Measurements from ENCODE around the gene CRY1. TPM values are rescaled to one million over a fixed set of nuclear protein-coding genes. Genes with fewer than 3 reads are reported as not detected.
"Not testable (repeated sequence)": the region's sequence is repeated elsewhere in the genome, so short reads cannot be mapped to it uniquely, and the experiment has no call there.

CRY1 gene
- total and polyA plus RNA-seq, 4 experiments from 2014 or later, result 27.6 to 37.3 (median 31.7) TPM

- ChIA-PET CTCF (ENCODE audit: partially characterized antibody) (interaction anchor here (0.9 to 2.4 kb wide), 9 partner anchors 9 to 92 kb away, joined by 3 to 28 read pairs (median 4); partner anchors contain the start of gene CRY1), POLR2A (ENCODE audit: partially characterized antibody) (no interaction called here)
- Histone ChIP-seq H3K4me1 (ENCODE audit: insufficient read depth, low read length) (no peaks in the 10 kb centered on the region), H3K4me3 (ENCODE audit: low read length in 2 of 2) (no peak overlapping the region), H3K9me3 (ENCODE audit: control insufficient read depth in 1 of 2, low read length in 2 of 2) (no peaks in the 10 kb centered on the region), H3K27me3 (ENCODE audit: insufficient read depth, low read length) (no peaks in the 10 kb centered on the region), H3K36me3 (ENCODE audit: insufficient read depth, low read length) (no peaks in the 10 kb centered on the region), H3K27ac (ENCODE audit: low read depth, low read length) (no peak overlapping the region)
- Mint-ChIP-seq H3K9me3 (peaks cover 0 to 3% (median 0%) of the 10 kb centered on the region in 8 donors), H3K4me3 (no peak overlapping the region), H3K27ac (peak overlapping the region in 2 of 7 donors; percentile 9 to 19), H3K27me3 (no peaks in the 10 kb centered on the region), H3K36me3 (peaks cover 24 to 32% of the 10 kb centered on the region in 2 donors), H3K4me1 (peaks cover 0 to 6% (median 4%) of the 10 kb centered on the region in 4 donors)
- intact Hi-C loops (cut with micrococcal nuclease), result no loop called here
- no peak for DNase-seq
Observed at GRCh38 chr12:107012736-107013425, 80.5 kb downstream of the CRY1 start.

- no peaks in the 10 kb centered on the region for H3K4me1 ChIP-seq (ENCODE audit: insufficient read depth, low read length)
- CTCF ChIA-PET (ENCODE audit: partially characterized antibody), result interaction anchor here (1.1 kb wide), 1 partner anchor 12 kb away, joined by 3 read pairs; no protein-coding TSS in a partner anchor
- Mint-ChIP-seq H3K9me3 (peaks cover 0 to 3% (median 0%) of the 10 kb centered on the region in 8 donors), H3K4me3 (no peak overlapping the region), H3K27me3 (no peaks in the 10 kb centered on the region), H3K36me3 (peaks cover 15 to 18% of the 10 kb centered on the region in 2 donors), H3K4me1 (peaks cover 0 to 6% (median 0%) of the 10 kb centered on the region in 4 donors), H3K27ac (peak overlapping the region in 2 of 7 donors; percentile 30 to 69)
- no peaks in the 10 kb centered on the region for H3K36me3 ChIP-seq (ENCODE audit: insufficient read depth, low read length)
- POLR2A ChIA-PET (ENCODE audit: partially characterized antibody), result interaction anchor here (0.9 kb wide), 1 partner anchor 25 kb away, joined by 3 read pairs; the partner anchor contains the start of gene MTERF2
- H3K27ac ChIP-seq (ENCODE audit: low read depth, low read length), result no peak overlapping the region
- H3K27me3 ChIP-seq (ENCODE audit: insufficient read depth, low read length), result no peaks in the 10 kb centered on the region
- H3K9me3 ChIP-seq (ENCODE audit: control insufficient read depth in 1 of 2, low read length in 2 of 2), result no peaks in the 10 kb centered on the region
- no peak overlapping the region for H3K4me3 ChIP-seq (ENCODE audit: low read length in 2 of 2)
- DNase-seq, result no peak
- intact Hi-C loops (cut with micrococcal nuclease), result no loop called here
Observed at GRCh38 chr12:107011519-107011918, 81.8 kb downstream of the CRY1 start.

- Histone ChIP-seq H3K36me3 (ENCODE audit: insufficient read depth, low read length) (no peaks in the 10 kb centered on the region), H3K27me3 (ENCODE audit: insufficient read depth, low read length) (no peaks in the 10 kb centered on the region), H3K4me1 (ENCODE audit: insufficient read depth, low read length) (no peaks in the 10 kb centered on the region), H3K4me3 (ENCODE audit: low read length in 2 of 2) (no peak overlapping the region), H3K9me3 (ENCODE audit: control insufficient read depth in 1 of 2, low read length in 2 of 2) (no peaks in the 10 kb centered on the region), H3K27ac (ENCODE audit: low read depth, low read length) (no peak overlapping the region)
- DNase-seq, result no peak
- ChIA-PET CTCF (ENCODE audit: partially characterized antibody) (no interaction called here), POLR2A (ENCODE audit: partially characterized antibody) (no interaction called here)
- H3K4me3 Mint-ChIP-seq, result no peak overlapping the region
- H3K27ac Mint-ChIP-seq, result no peak overlapping the region
- no peaks in the 10 kb centered on the region for H3K27me3 Mint-ChIP-seq
- peaks cover 5 to 15% of the 10 kb centered on the region in 2 donors for H3K36me3 Mint-ChIP-seq
- intact Hi-C loops (cut with micrococcal nuclease), result no loop called here
- no peaks in the 10 kb centered on the region for H3K4me1 Mint-ChIP-seq
- H3K9me3 Mint-ChIP-seq, result peaks cover 0 to 3% (median 0%) of the 10 kb centered on the region in 8 donors
Observed at GRCh38 chr12:107007411-107007810, 85.9 kb downstream of the CRY1 start.

- H3K4me1 ChIP-seq (ENCODE audit: insufficient read depth, low read length); POLR2A ChIA-PET (ENCODE audit: partially characterized antibody); intact Hi-C loops (cut with micrococcal nuclease); H3K9me3 Mint-ChIP-seq; H3K36me3 ChIP-seq (ENCODE audit: insufficient read depth, low read length); H3K9me3 ChIP-seq (ENCODE audit: control insufficient read depth in 1 of 2, low read length in 2 of 2); H3K4me3 Mint-ChIP-seq; DNase-seq; CTCF ChIA-PET (ENCODE audit: partially characterized antibody); H3K27ac ChIP-seq (ENCODE audit: low read depth, low read length); H3K27me3 Mint-ChIP-seq; H3K27me3 ChIP-seq (ENCODE audit: insufficient read depth, low read length); H3K4me3 ChIP-seq (ENCODE audit: low read length in 2 of 2); H3K4me1 Mint-ChIP-seq: not testable (repeated sequence)
- H3K27ac Mint-ChIP-seq, result peak overlapping the region in 2 of 7 donors; percentile 17 to 30
- H3K36me3 Mint-ChIP-seq, result peaks cover 26 to 29% of the 10 kb centered on the region in 2 donors
Observed at GRCh38 chr12:107002665-107003064, 90.7 kb downstream of the CRY1 start.

- intact Hi-C loops (cut with micrococcal nuclease), result no loop called here
Observed at GRCh38 chr12:106999446-106999845, 93.9 kb downstream of the CRY1 start.

GRCh38 chr12:106997916-106998315, 95.4 kb downstream of the CRY1 start:
- no peak for DNase-seq
- Mint-ChIP-seq H3K9me3 (no peaks in the 10 kb centered on the region), H3K4me1 (no peaks in the 10 kb centered on the region), H3K36me3 (peaks cover 45 to 53% of the 10 kb centered on the region in 2 donors), H3K27me3 (no peaks in the 10 kb centered on the region), H3K27ac (peak overlapping the region in 2 of 7 donors; percentile 2 to 16), H3K4me3 (no peak overlapping the region)
- ChIA-PET POLR2A (ENCODE audit: partially characterized antibody) (interaction anchor here (0.9 kb wide), 1 partner anchor 11 kb away, joined by 3 read pairs; the partner anchor contains the start of gene MTERF2), CTCF (ENCODE audit: partially characterized antibody) (interaction anchor here (1.1 to 1.4 kb wide), 2 partner anchors 16 to 17 kb away, joined by 3 read pairs; no protein-coding TSS in a partner anchor)
- intact Hi-C loops (cut with micrococcal nuclease), result no loop called here
- H3K27ac ChIP-seq (ENCODE audit: low read depth, low read length), result no peak overlapping the region
- H3K9me3 ChIP-seq (ENCODE audit: control insufficient read depth in 1 of 2, low read length in 2 of 2), result no peaks in the 10 kb centered on the region
- H3K36me3 ChIP-seq (ENCODE audit: insufficient read depth, low read length), result peaks cover 10% of the 10 kb centered on the region
- no peak overlapping the region for H3K4me3 ChIP-seq (ENCODE audit: low read length in 2 of 2)
- H3K27me3 ChIP-seq (ENCODE audit: insufficient read depth, low read length), result no peaks in the 10 kb centered on the region
- H3K4me1 ChIP-seq (ENCODE audit: insufficient read depth, low read length), result no peaks in the 10 kb centered on the region

More at GRCh38 chr12:106999446-106999845, 93.9 kb downstream of the CRY1 start:
- POLR2A ChIA-PET (ENCODE audit: partially characterized antibody), result no interaction called here
- Histone ChIP-seq H3K4me1 (ENCODE audit: insufficient read depth, low read length) (no peaks in the 10 kb centered on the region), H3K9me3 (ENCODE audit: control insufficient read depth in 1 of 2, low read length in 2 of 2) (no peaks in the 10 kb centered on the region), H3K4me3 (ENCODE audit: low read length in 2 of 2) (no peak overlapping the region), H3K27ac (ENCODE audit: low read depth, low read length) (no peak overlapping the region), H3K27me3 (ENCODE audit: insufficient read depth, low read length) (no peaks in the 10 kb centered on the region), H3K36me3 (ENCODE audit: insufficient read depth, low read length) (peaks cover 10% of the 10 kb centered on the region)
- Mint-ChIP-seq H3K27ac (no peak overlapping the region), H3K4me3 (no peak overlapping the region), H3K36me3 (peaks cover 46 to 52% of the 10 kb centered on the region in 2 donors), H3K27me3 (no peaks in the 10 kb centered on the region), H3K4me1 (no peaks in the 10 kb centered on the region), H3K9me3 (no peaks in the 10 kb centered on the region)
- no peak for DNase-seq
- CTCF ChIA-PET (ENCODE audit: partially characterized antibody), result interaction anchor here (1.4 kb wide), 1 partner anchor 12 kb away, joined by 3 read pairs; no protein-coding TSS in a partner anchor

- Mint-ChIP-seq H3K36me3 (peaks cover 31 to 47% of the 10 kb centered on the region in 2 donors), H3K27ac (peak overlapping the region in 1 of 7 donors; percentile 17)
- DNase-seq; intact Hi-C loops (cut with micrococcal nuclease); H3K4me1 ChIP-seq (ENCODE audit: insufficient read depth, low read length); H3K36me3 ChIP-seq (ENCODE audit: insufficient read depth, low read length); H3K4me1 Mint-ChIP-seq; H3K27ac ChIP-seq (ENCODE audit: low read depth, low read length); H3K4me3 ChIP-seq (ENCODE audit: low read length in 2 of 2); H3K4me3 Mint-ChIP-seq; POLR2A ChIA-PET (ENCODE audit: partially characterized antibody); CTCF ChIA-PET (ENCODE audit: partially characterized antibody); H3K9me3 Mint-ChIP-seq; H3K27me3 ChIP-seq (ENCODE audit: insufficient read depth, low read length); H3K9me3 ChIP-seq (ENCODE audit: control insufficient read depth in 1 of 2, low read length in 2 of 2); H3K27me3 Mint-ChIP-seq: not testable (repeated sequence)
Observed at GRCh38 chr12:106996102-106996501, 97.2 kb downstream of the CRY1 start.
